ENCODE measurements around the gene LUC7L.
"Not testable (repeated sequence)": the region's sequence is repeated elsewhere in the genome, so short reads cannot be mapped to it uniquely, and the experiment has no call there.

The LUC7L gene

DNA sequence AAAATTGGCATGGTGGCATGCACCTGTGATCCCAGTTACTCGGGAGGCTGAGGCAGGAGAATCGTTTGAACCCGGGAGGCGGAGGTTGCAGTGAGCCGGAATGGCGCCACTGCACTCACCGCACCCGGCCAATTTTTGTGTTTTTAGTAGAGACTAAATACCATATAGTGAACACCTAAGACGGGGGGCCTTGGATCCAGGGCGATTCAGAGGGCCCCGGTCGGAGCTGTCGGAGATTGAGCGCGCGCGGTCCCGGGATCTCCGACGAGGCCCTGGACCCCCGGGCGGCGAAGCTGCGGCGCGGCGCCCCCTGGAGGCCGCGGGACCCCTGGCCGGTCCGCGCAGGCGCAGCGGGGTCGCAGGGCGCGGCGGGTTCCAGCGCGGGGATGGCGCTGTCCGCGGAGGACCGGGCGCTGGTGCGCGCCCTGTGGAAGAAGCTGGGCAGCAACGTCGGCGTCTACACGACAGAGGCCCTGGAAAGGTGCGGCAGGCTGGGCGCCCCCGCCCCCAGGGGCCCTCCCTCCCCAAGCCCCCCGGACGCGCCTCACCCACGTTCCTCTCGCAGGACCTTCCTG, 49.1 kb downstream of the LUC7L start, which contains the start of gene HBQ1:
Gene HBQ1, plus strand, starts transcription at position 359 of the 575 bp plus-strand sequence. Its CDS starts 28 bp downstream, at position 387.
- ATAC-seq (replicated peaks; ENCODE audit: extremely low read depth, poor library complexity, severe bottlenecking): no peak
- H3K4me1 Mint-ChIP-seq: no peaks in the 10 kb centered on the region
- H3K9me3 Mint-ChIP-seq: no peaks in the 10 kb centered on the region
- no peak within 1 kb of the TSS for H3K27ac Mint-ChIP-seq (ENCODE audit: low read depth)
- no peak for DNase-seq (ENCODE audit: low spot score in 2 of 2)
- H3K27me3 Mint-ChIP-seq: peaks cover 22% of the 10 kb centered on the region
- peaks cover 4% of the 10 kb centered on the region for H3K36me3 Mint-ChIP-seq (ENCODE audit: insufficient read depth)
- peak within 1 kb of the TSS; percentile 48 for H3K4me3 Mint-ChIP-seq

DNA sequence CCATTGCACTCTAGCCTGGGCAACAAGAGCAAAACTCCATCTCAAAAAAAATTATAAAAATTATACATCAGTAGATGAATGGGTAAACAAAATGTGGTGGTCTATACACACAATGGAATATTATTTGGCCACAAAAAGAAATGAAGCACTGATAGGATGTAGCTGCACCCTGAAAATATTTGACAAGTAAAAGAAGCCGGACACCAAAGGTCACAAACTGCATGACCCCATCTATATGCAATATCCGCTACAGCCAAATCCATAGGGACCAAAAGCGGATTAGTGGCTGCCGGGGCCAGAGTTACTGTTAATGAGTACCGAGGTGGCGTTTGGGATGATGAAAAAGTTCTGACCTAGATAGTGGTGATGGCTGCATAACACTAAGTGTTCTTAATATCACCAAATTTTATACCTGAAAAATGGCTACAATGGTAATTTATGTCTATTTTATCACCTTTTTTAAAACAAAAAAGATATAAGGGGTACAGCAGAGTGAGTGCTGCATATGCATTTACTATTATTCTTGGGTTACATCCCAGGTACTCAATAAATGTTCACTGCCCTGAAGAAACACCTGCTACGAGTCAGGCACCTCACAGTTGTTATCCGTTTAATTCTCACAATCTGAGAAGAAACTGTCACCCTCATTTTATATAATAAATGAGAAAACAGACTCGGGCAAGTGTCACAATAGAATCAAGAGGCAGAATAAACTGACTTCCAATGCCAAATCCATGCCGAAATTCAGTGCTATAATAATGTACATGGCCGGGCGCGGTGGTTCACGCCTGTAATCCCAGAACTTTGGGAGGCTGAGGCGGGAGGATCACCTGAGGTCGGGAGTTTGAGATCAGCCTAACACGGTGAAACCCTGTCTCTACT, 49.8 kb downstream of the LUC7L start:
- Mint-ChIP-seq H3K4me3 (peak overlapping the region; percentile 48), H3K27me3 (peaks cover 30% of the 10 kb centered on the region), H3K9me3 (no peaks in the 10 kb centered on the region), H3K27ac (ENCODE audit: low read depth) (no peak overlapping the region), H3K36me3 (ENCODE audit: insufficient read depth) (peaks cover 3% of the 10 kb centered on the region), H3K4me1 (no peaks in the 10 kb centered on the region)
- ATAC-seq (replicated peaks; ENCODE audit: extremely low read depth, poor library complexity, severe bottlenecking) (no peak), DNase-seq (ENCODE audit: low spot score in 2 of 2) (no peak)

DNA sequence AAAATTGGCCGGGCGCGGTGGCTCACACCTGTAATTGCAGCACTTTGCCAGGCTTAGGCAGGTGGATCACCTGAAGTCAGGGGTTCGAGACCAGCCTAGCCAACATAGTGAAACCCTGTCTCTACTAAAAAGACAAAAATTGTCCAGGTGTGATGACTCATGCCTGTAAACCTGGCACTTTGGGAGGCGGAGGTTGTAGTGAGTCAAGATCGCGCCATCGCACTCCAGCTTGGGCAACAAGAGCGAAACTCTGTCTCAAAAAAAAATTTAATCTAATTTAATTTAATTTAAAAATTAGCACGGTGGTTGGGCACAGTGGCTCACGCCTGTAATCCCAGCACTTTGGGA, 50.6 kb downstream of the LUC7L start:
- Mint-ChIP-seq H3K9me3 (no peaks in the 10 kb centered on the region), H3K27ac (ENCODE audit: low read depth) (no peak overlapping the region), H3K27me3 (peaks cover 38% of the 10 kb centered on the region), H3K4me1 (no peaks in the 10 kb centered on the region), H3K4me3 (no peak overlapping the region), H3K36me3 (ENCODE audit: insufficient read depth) (peaks cover 2% of the 10 kb centered on the region)
- no peak for ATAC-seq (replicated peaks; ENCODE audit: extremely low read depth, poor library complexity, severe bottlenecking)
- no peak for DNase-seq (ENCODE audit: low spot score in 2 of 2)

DNA sequence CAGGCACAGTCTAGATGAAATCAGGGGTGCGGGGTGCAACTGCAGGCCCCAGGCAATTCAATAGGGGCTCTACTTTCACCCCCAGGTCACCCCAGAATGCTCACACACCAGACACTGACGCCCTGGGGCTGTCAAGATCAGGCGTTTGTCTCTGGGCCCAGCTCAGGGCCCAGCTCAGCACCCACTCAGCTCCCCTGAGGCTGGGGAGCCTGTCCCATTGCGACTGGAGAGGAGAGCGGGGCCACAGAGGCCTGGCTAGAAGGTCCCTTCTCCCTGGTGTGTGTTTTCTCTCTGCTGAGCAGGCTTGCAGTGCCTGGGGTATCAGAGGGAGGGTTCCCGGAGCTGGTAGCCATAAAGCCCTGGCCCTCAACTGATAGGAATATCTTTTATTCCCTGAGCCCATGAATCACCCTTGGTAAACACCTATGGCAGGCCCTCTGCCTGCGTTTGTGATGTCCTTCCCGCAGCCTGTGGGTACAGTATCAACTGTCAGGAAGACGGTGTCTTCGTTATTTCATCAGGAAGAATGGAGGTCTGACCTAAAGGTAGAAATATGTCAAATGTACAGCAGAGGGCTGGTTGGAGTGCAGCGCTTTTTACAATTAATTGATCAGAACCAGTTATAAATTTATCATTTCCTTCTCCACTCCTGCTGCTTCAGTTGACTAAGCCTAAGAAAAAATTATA, 51.1 kb downstream of the LUC7L start:
- ATAC-seq (replicated peaks; ENCODE audit: extremely low read depth, poor library complexity, severe bottlenecking): no peak
- Mint-ChIP-seq H3K4me1 (no peaks in the 10 kb centered on the region), H3K9me3 (no peaks in the 10 kb centered on the region), H3K27ac (ENCODE audit: low read depth) (no peak overlapping the region), H3K27me3 (peaks cover 43% of the 10 kb centered on the region), H3K36me3 (ENCODE audit: insufficient read depth) (peaks cover 2% of the 10 kb centered on the region), H3K4me3 (peak overlapping the region; percentile 13)
- DNase-seq (ENCODE audit: low spot score in 2 of 2): no peak

DNA sequence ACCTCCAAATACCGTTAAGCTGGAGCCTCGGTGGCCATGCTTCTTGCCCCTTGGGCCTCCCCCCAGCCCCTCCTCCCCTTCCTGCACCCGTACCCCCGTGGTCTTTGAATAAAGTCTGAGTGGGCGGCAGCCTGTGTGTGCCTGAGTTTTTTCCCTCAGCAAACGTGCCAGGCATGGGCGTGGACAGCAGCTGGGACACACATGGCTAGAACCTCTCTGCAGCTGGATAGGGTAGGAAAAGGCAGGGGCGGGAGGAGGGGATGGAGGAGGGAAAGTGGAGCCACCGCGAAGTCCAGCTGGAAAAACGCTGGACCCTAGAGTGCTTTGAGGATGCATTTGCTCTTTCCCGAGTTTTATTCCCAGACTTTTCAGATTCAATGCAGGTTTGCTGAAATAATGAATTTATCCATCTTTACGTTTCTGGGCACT, 51.8 kb downstream of the LUC7L start:
- no peak overlapping the region for H3K27ac Mint-ChIP-seq (ENCODE audit: low read depth)
- no peak for ATAC-seq (replicated peaks; ENCODE audit: extremely low read depth, poor library complexity, severe bottlenecking)
- no peak for DNase-seq (ENCODE audit: low spot score in 2 of 2)
- H3K4me3 Mint-ChIP-seq: peak overlapping the region; percentile 13
- H3K36me3 Mint-ChIP-seq (ENCODE audit: insufficient read depth): peaks cover 2% of the 10 kb centered on the region
- no peaks in the 10 kb centered on the region for H3K9me3 Mint-ChIP-seq
- no peaks in the 10 kb centered on the region for H3K4me1 Mint-ChIP-seq
- peaks cover 43% of the 10 kb centered on the region for H3K27me3 Mint-ChIP-seq

DNA sequence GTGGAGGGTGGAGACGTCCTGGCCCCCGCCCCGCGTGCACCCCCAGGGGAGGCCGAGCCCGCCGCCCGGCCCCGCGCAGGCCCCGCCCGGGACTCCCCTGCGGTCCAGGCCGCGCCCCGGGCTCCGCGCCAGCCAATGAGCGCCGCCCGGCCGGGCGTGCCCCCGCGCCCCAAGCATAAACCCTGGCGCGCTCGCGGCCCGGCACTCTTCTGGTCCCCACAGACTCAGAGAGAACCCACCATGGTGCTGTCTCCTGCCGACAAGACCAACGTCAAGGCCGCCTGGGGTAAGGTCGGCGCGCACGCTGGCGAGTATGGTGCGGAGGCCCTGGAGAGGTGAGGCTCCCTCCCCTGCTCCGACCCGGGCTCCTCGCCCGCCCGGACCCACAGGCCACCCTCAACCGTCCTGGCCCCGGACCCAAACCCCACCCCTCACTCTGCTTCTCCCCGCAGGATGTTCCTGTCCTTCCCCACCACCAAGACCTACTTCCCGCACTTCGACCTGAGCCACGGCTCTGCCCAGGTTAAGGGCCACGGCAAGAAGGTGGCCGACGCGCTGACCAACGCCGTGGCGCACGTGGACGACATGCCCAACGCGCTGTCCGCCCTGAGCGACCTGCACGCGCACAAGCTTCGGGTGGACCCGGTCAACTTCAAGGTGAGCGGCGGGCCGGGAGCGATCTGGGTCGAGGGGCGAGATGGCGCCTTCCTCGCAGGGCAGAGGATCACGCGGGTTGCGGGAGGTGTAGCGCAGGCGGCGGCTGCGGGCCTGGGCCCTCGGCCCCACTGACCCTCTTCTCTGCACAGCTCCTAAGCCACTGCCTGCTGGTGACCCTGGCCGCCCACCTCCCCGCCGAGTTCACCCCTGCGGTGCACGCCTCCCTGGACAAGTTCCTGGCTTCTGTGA, 52.5 kb downstream of the LUC7L start, which contains the start of gene HBA1:
Gene HBA1, plus strand, starts transcription at position 204 of the 906 bp plus-strand sequence. Its CDS starts 37 bp downstream, at position 241.
- peak within 1 kb of the TSS; percentile 13 for H3K4me3 Mint-ChIP-seq
- H3K9me3 Mint-ChIP-seq; H3K36me3 Mint-ChIP-seq (ENCODE audit: insufficient read depth); H3K27ac Mint-ChIP-seq (ENCODE audit: low read depth); H3K4me1 Mint-ChIP-seq; DNase-seq (ENCODE audit: low spot score in 2 of 2): not testable (repeated sequence)
- H3K27me3 Mint-ChIP-seq: peaks cover 49% of the 10 kb centered on the region
- ATAC-seq (replicated peaks; ENCODE audit: extremely low read depth, poor library complexity, severe bottlenecking): peak; percentile 16

DNA sequence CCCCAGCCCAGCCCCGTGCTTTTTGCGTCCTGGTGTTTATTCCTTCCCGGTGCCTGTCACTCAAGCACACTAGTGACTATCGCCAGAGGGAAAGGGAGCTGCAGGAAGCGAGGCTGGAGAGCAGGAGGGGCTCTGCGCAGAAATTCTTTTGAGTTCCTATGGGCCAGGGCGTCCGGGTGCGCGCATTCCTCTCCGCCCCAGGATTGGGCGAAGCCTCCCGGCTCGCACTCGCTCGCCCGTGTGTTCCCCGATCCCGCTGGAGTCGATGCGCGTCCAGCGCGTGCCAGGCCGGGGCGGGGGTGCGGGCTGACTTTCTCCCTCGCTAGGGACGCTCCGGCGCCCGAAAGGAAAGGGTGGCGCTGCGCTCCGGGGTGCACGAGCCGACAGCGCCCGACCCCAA, 53.2 kb downstream of the LUC7L start:
- H3K9me3 Mint-ChIP-seq; H3K27ac Mint-ChIP-seq (ENCODE audit: low read depth); H3K36me3 Mint-ChIP-seq (ENCODE audit: insufficient read depth); H3K4me3 Mint-ChIP-seq; DNase-seq (ENCODE audit: low spot score in 2 of 2); H3K4me1 Mint-ChIP-seq: not testable (repeated sequence)
- peaks cover 56% of the 10 kb centered on the region for H3K27me3 Mint-ChIP-seq
- peak; percentile 11 for ATAC-seq (replicated peaks; ENCODE audit: extremely low read depth, poor library complexity, severe bottlenecking)

DNA sequence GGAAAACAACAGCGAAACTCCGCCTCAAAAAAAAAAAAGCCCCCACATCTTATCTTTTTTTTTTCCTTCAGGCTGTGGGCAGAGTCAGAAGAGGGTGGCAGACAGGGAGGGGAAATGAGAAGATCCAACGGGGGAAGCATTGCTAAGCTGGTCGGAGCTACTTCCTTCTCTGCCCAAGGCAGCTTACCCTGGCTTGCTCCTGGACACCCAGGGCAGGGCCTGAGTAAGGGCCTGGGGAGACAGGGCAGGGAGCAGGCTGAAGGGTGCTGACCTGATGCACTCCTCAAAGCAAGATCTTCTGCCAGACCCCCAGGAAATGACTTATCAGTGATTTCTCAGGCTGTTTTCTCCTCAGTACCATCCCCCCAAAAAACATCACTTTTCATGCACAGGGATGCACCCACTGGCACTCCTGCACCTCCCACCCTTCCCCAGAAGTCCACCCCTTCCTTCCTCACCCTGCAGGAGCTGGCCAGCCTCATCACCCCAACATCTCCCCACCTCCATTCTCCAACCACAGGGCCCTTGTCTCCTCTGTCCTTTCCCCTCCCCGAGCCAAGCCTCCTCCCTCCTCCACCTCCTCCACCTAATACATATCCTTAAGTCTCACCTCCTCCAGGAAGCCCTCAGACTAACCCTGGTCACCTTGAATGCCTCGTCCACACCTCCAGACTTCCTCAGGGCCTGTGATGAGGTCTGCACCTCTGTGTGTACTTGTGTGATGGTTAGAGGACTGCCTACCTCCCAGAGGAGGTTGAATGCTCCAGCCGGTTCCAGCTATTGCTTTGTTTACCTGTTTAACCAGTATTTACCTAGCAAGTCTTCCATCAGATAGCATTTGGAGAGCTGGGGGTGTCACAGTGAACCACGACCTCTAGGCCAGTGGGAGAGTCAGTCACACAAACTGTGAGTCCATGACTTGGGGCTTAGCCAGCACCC, 54.0 kb downstream of the LUC7L start:
- Mint-ChIP-seq H3K4me3 (peak overlapping the region; percentile 38), H3K27me3 (peaks cover 63% of the 10 kb centered on the region), H3K9me3 (no peaks in the 10 kb centered on the region), H3K36me3 (ENCODE audit: insufficient read depth) (no peaks in the 10 kb centered on the region), H3K4me1 (no peaks in the 10 kb centered on the region), H3K27ac (ENCODE audit: low read depth) (no peak overlapping the region)
- no peak for DNase-seq (ENCODE audit: low spot score in 2 of 2)
- ATAC-seq (replicated peaks; ENCODE audit: extremely low read depth, poor library complexity, severe bottlenecking): no peak

DNA sequence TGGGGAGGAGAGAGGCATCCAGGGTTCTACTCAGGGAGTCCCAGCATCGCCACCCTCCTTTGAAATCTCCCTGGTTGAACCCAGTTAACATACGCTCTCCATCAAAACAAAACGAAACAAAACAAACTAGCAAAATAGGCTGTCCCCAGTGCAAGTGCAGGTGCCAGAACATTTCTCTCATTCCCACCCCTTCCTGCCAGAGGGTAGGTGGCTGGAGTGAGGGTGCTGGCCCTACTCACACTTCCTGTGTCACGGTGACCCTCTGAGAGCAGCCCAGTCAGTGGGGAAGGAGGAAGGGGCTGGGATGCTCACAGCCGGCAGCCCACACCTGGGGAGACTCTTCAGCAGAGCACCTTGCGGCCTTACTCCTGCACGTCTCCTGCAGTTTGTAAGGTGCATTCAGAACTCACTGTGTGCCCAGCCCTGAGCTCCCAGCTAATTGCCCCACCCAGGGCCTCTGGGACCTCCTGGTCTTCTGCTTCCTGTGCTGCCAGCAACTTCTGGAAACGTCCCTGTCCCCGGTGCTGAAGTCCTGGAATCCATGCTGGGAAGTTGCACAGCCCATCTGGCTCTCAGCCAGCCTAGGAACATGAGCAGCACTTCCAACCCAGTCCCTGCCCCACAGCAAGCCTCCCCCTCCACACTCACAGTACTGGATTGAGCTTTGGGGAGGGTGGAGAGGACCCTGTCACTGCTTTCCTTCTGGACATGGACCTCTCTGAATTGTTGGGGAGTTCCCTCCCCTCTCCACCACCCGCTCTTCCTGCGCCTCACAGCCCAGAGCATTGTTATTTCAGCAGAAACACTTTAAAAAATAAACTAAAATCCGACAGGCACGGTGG, 55.1 kb downstream of the LUC7L start:
- not testable (repeated sequence) for ATAC-seq (replicated peaks; ENCODE audit: extremely low read depth, poor library complexity, severe bottlenecking); H3K27ac Mint-ChIP-seq (ENCODE audit: low read depth); H3K9me3 Mint-ChIP-seq; H3K4me1 Mint-ChIP-seq; H3K36me3 Mint-ChIP-seq (ENCODE audit: insufficient read depth); DNase-seq (ENCODE audit: low spot score in 2 of 2)
- peak overlapping the region; percentile 38 for H3K4me3 Mint-ChIP-seq
- H3K27me3 Mint-ChIP-seq: peaks cover 74% of the 10 kb centered on the region

DNA sequence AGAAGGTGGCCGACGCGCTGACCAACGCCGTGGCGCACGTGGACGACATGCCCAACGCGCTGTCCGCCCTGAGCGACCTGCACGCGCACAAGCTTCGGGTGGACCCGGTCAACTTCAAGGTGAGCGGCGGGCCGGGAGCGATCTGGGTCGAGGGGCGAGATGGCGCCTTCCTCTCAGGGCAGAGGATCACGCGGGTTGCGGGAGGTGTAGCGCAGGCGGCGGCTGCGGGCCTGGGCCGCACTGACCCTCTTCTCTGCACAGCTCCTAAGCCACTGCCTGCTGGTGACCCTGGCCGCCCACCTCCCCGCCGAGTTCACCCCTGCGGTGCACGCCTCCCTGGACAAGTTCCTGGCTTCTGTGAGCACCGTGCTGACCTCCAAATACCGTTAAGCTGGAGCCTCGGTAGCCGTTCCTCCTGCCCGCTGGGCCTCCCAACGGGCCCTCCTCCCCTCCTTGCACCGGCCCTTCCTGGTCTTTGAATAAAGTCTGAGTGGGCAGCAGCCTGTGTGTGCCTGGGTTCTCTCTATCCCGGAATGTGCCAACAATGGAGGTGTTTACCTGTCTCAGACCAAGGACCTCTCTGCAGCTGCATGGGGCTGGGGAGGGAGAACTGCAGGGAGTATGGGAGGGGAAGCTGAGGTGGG, 55.9 kb downstream of the LUC7L start:
- not testable (repeated sequence) for H3K27ac Mint-ChIP-seq (ENCODE audit: low read depth); H3K36me3 Mint-ChIP-seq (ENCODE audit: insufficient read depth); DNase-seq (ENCODE audit: low spot score in 2 of 2); H3K4me1 Mint-ChIP-seq; ATAC-seq (replicated peaks; ENCODE audit: extremely low read depth, poor library complexity, severe bottlenecking); H3K9me3 Mint-ChIP-seq
- Mint-ChIP-seq H3K27me3 (peaks cover 79% of the 10 kb centered on the region), H3K4me3 (peak overlapping the region; percentile 32)
